Panc1 (cell line): ENCODE results near the gene FAM53B.

Experiments used
- CTCF ChIP-seq: fragments of 450-650 bp; IDR thresholded peaks from 2 replicates; pipeline ENCODE4 v1.5.1; 2017; ENCODE audit warnings: mild to moderate bottlenecking
- POLR2AphosphoS5 ChIP-seq: IDR thresholded peaks from 2 replicates; pipeline ENCODE4 v1.6.1; 2012; ENCODE audit warnings: mild to moderate bottlenecking, low read depth, low read length, moderate library complexity
- REST ChIP-seq, 2 experiments: IDR thresholded peaks; 2 replicates each; pipeline ENCODE4 v1.6.1; 2011 to 2012; ENCODE audit warnings: low read depth in 2 of 2, control low read depth in 1 of 2, low read length in 1 of 2, mild to moderate bottlenecking in 1 of 2, moderate library complexity in 1 of 2; ENCODE audit not compliant: insufficient read depth in 1 of 2
- SIN3A ChIP-seq: IDR thresholded peaks from 2 replicates; pipeline ENCODE4 v1.6.1; 2012; ENCODE audit warnings: low read depth, mild to moderate bottlenecking, low read length, moderate library complexity, borderline replicate concordance; ENCODE audit not compliant: insufficient read depth
- TCF7L2 ChIP-seq: IDR thresholded peaks from 2 replicates; pipeline ENCODE4 v1.6.1; 2011; ENCODE audit warnings: mild to moderate bottlenecking, low read depth, low read length, inconsistent platforms

DNA sequence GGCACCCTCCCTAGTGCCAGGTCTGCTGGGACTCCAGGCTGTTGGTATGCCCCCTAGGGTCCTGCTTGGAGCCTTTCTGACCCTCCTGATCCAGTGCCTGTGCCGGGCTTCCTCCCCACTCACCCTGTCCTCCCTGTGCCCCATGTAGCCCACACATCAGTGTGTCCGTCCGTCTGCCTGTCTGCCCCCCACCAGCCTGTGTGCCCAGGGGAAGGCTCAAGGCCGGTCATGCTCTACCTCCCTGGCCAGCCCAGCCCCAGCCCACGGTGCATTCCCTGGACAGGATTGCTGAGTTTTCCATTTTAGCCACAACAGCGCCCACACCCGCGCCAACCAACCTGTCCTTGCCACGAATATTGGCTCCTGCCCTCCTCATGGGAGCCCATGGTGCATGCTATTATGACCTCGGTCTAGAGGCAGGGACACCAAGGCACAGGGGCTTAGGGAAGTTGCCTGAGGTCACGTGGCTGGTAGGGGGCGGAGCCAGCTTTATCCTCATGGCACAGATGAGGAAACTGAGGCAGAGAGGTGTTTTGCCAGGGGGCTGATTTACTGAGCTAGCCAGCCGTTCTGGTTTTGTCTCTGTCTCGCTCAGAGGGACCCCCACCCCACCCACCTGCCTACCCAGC, 136.0 kb downstream of the FAM53B start:
- no peak for TF ChIP-seq CTCF
- TF ChIP-seq SIN3A = no peak
- TF ChIP-seq POLR2AphosphoS5 = no peak
- TF ChIP-seq REST (IDR thresholded peaks at IDR 0.05; ENCODE audit: insufficient read depth in 1 of 2, low read depth in 2 of 2, low read length in 1 of 2) = no peak
- TF ChIP-seq TCF7L2 = no peak
